ENCODE data around the gene CAMSAP1.

DNA sequence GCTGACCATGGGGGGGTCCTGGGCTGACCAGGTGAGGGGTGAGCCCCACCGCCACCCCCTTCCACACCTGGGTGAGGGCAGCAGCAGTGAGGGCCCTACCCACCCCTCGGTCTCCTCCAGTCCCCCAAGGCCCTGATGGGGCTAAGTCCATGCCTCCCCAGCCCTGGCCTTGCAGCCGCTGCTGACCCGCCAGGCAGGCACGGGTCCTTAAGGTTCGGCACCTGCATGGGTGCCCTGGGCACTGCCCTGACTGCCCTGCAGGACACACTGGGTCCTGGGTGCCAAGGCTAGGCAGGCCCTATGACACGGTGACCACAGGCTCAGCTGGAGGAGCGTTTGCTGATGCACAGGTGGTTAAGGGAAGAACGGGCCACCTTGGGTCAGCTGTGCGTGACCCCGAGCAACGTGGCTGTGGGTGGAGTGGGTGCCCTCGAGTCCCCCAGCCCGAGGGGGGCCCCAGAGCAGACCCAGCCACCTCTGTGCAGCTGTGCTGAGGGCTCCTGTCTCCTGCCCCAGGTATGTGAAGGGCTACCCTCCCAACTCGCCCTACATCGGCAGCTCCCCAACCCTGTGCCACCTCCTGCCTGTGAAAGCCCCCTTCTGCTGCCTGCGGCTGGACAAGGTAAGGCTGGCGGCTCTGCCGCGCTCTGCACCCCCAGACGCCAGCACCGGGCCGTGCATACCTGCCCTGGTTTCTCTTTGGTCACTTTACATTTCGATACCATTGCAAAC is 132.4 kb downstream of the CAMSAP1 start:
- TF ChIP-seq, protein P1, sequence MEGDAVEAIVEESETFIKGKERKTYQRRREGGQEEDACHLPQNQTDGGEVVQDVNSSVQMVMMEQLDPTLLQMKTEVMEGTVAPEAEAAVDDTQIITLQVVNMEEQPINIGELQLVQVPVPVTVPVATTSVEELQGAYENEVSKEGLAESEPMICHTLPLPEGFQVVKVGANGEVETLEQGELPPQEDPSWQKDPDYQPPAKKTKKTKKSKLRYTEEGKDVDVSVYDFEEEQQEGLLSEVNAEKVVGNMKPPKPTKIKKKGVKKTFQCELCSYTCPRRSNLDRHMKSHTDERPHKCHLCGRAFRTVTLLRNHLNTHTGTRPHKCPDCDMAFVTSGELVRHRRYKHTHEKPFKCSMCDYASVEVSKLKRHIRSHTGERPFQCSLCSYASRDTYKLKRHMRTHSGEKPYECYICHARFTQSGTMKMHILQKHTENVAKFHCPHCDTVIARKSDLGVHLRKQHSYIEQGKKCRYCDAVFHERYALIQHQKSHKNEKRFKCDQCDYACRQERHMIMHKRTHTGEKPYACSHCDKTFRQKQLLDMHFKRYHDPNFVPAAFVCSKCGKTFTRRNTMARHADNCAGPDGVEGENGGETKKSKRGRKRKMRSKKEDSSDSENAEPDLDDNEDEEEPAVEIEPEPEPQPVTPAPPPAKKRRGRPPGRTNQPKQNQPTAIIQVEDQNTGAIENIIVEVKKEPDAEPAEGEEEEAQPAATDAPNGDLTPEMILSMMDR (tag by site-specific recombination; IDR thresholded peaks at IDR 0.05) = no peak
- TF ChIP-seq ZNF558 (tag by site-specific recombination; IDR thresholded peaks at IDR 0.05) = no peak
- TF ChIP-seq ZNF660 (tag by site-specific recombination; IDR thresholded peaks at IDR 0.05) = no peak
- TF ChIP-seq ZEB2 (tag by site-specific recombination; IDR thresholded peaks at IDR 0.05) = no peak
- TF ChIP-seq ZBTB26 (tag by site-specific recombination; optimal IDR thresholded peaks at IDR 0.05) = no peak
- TF ChIP-seq MYNN (tag by site-specific recombination; IDR thresholded peaks at IDR 0.05; ENCODE audit: borderline replicate concordance) = no peak
- no peak for TF ChIP-seq ZBTB11 (tag by site-specific recombination; conservative IDR thresholded peaks at IDR 0.05; ENCODE audit: low read depth)
- TF ChIP-seq ATF2 (tag by site-specific recombination; IDR thresholded peaks at IDR 0.05; ENCODE audit: low read depth) = no peak
- TF ChIP-seq ZBTB48 (tag by site-specific recombination; IDR thresholded peaks at IDR 0.05) = no peak
- no peak for TF ChIP-seq REST (tag by site-specific recombination; IDR thresholded peaks at IDR 0.05)
- TF ChIP-seq, protein P2, sequence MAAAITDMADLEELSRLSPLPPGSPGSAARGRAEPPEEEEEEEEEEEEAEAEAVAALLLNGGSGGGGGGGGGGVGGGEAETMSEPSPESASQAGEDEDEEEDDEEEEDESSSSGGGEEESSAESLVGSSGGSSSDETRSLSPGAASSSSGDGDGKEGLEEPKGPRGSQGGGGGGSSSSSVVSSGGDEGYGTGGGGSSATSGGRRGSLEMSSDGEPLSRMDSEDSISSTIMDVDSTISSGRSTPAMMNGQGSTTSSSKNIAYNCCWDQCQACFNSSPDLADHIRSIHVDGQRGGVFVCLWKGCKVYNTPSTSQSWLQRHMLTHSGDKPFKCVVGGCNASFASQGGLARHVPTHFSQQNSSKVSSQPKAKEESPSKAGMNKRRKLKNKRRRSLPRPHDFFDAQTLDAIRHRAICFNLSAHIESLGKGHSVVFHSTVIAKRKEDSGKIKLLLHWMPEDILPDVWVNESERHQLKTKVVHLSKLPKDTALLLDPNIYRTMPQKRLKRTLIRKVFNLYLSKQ (tag by site-specific recombination; IDR thresholded peaks at IDR 0.05; ENCODE audit: borderline replicate concordance) = no peak
- TF ChIP-seq GLIS2 (tag by site-specific recombination; IDR thresholded peaks at IDR 0.05) = no peak
- no peak for TF ChIP-seq ZNF24 (tag by site-specific recombination; IDR thresholded peaks at IDR 0.05)
